Retinal pigment epithelial cell (primary cell): Measurements from ENCODE around the gene TMEM69.
"Not testable (repeated sequence)": the region's sequence is repeated elsewhere in the genome, so short reads cannot be mapped to it uniquely, and the experiment has no call there.

Source experiments
- DNase-seq: peaks from one replicate; pipeline ENCODE4 v3.0.0-alpha.2; 2010; ENCODE audit warnings: low read depth
- H3K4me3 ChIP-seq: 2 replicates; pipeline ENCODE4 v1.5.1; 2011; ENCODE audit warnings: mild to moderate bottlenecking, low read length, control low read depth, moderate library complexity
- CTCF ChIP-seq: conservative IDR thresholded peaks from 2 replicates; pipeline ENCODE4 v1.5.1; 2011; ENCODE audit warnings: low read depth, low read length, control low read depth, inconsistent platforms

The TMEM69 gene

GRCh38 chr1:45667321-45668111 is 20.5 kb upstream of the TMEM69 start:
- TF ChIP-seq CTCF, result no peak
- no peak for DNase-seq
- H3K4me3 ChIP-seq, result no peak overlapping the region

DNA sequence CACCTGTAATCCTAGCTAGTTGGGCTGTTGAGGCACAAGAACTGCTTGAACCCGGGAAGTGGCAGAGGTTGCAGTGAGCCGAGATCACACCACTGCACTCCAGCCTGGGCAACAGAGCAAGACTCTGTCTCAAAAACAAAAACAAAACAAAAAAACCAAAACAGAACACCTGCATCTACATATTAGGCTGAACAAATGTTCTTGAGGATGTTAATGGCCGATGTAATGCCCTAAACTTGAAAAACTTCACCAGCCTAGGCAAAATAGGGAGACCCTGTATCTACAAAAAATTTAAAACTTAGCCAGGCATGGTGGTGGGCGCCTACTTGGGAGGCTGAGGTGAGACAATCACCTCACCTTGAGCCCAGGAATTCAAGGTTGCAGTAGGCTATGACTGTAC is 19.5 kb upstream of the TMEM69 start:
- DNase-seq, result no peak
- TF ChIP-seq CTCF, result no peak
- no peak overlapping the region for H3K4me3 ChIP-seq

- H3K4me3 ChIP-seq, result no peak overlapping the region
- TF ChIP-seq CTCF, result no peak
- DNase-seq, result no peak
Measured at GRCh38 chr1:45669379-45669778, 18.6 kb upstream of the TMEM69 start.

GRCh38 chr1:45669859-45670655 is 17.9 kb upstream of the TMEM69 start:
- no peak overlapping the region for H3K4me3 ChIP-seq
- no peak for TF ChIP-seq CTCF
- DNase-seq, result no peak

DNA sequence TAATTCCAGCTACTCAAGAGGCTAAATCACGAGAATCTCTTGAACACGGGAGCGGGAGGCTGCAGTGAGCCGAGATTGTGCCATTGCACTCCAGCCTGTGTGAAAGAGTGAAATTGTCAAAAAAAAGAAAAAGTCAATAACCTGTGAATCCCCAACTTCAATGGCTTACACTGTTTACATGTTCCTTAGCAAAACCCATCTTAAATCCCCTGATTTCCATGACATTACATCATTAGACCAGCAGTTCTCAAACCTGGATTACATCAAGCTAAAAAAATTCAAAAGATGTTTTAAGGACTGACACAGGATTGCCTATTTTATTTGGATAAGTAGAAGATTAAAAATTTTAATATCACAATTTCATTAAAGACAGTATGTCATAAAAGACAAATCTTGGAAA is 14.0 kb upstream of the TMEM69 start:
- DNase-seq, result no peak
- no peak for TF ChIP-seq CTCF
- H3K4me3 ChIP-seq, result no peak overlapping the region

DNA sequence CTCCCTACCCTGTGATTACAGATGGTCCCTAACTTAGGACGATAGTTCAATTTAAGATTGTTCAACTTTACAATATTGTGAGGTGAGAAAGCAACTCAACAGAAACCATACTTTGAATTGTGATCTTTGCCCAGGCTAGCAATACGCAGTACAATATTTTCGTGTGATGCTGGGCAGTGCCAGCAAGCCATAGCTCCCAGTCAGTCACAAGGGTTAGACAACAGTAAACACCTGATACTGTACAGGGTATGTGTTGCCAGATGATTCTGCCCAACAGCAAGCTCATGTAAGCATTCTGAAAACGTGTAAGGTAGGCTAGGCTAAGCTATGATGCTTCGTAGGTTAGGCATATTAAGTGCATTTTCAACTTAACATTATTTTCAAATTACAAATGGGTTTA is 13.5 kb upstream of the TMEM69 start:
- no peak for DNase-seq
- no peak for TF ChIP-seq CTCF
- no peak overlapping the region for H3K4me3 ChIP-seq

- not testable (repeated sequence) for DNase-seq, H3K4me3 ChIP-seq
Measured at GRCh38 chr1:45676553-45676952, 11.4 kb upstream of the TMEM69 start.
